ENCODE measurements around the gene PTGR3.
A peak's percentile ranks its signal among the peaks of the same experiment; 100 is the strongest.

Gene PTGR3

GRCh38 chr18:75209129-75209950 lies at the start of gene PTGR3:
Gene PTGR3 (minus strand): TSS chr18:75209139. CDS start chr18:75209058, 81 bp downstream.
- DNase-seq (ENCODE audit: low read depth in 3 of 3) = peak; percentile 60 to 80 (median 65)

- DNase-seq (ENCODE audit: low read depth in 3 of 3) = no peak
These were observed 48.7 kb upstream of the PTGR3 start for GRCh38 chr18:75257605-75258004.

- DNase-seq (ENCODE audit: low read depth in 3 of 3) = no peak
These were observed 47.4 kb upstream of the PTGR3 start for GRCh38 chr18:75256376-75256775.

GRCh38 chr18:75255094-75255493 lies 46.2 kb upstream of the PTGR3 start:
- no peak for DNase-seq (ENCODE audit: low read depth in 3 of 3)

- no peak for DNase-seq (ENCODE audit: low read depth in 3 of 3)
These were observed 44.8 kb upstream of the PTGR3 start for GRCh38 chr18:75253784-75254183.

GRCh38 chr18:75253043-75253442 lies 44.1 kb upstream of the PTGR3 start:
- no peak for DNase-seq (ENCODE audit: low read depth in 3 of 3)

GRCh38 chr18:75252136-75252535 lies 43.2 kb upstream of the PTGR3 start:
- DNase-seq (ENCODE audit: low read depth in 3 of 3) = no peak

- DNase-seq (ENCODE audit: low read depth in 3 of 3) = no peak
These were observed 42.5 kb upstream of the PTGR3 start for GRCh38 chr18:75251466-75251865.

- DNase-seq (ENCODE audit: low read depth in 3 of 3) = no peak
These were observed 41.5 kb upstream of the PTGR3 start for GRCh38 chr18:75250471-75250821.

- DNase-seq (ENCODE audit: low read depth in 3 of 3) = no peak
These were observed 40.9 kb upstream of the PTGR3 start for GRCh38 chr18:75249672-75250470.

GRCh38 chr18:75249175-75249518 lies 40.2 kb upstream of the PTGR3 start:
- DNase-seq (ENCODE audit: low read depth in 3 of 3) = no peak

GRCh38 chr18:75248426-75249174 lies 39.7 kb upstream of the PTGR3 start:
- DNase-seq (ENCODE audit: low read depth in 3 of 3) = no peak

- no peak for DNase-seq (ENCODE audit: low read depth in 3 of 3)
These were observed 38.9 kb upstream of the PTGR3 start for GRCh38 chr18:75247611-75248421.

- no peak for DNase-seq (ENCODE audit: low read depth in 3 of 3)
These were observed 38.0 kb upstream of the PTGR3 start for GRCh38 chr18:75246721-75247610.

- no peak for DNase-seq (ENCODE audit: low read depth in 3 of 3)
These were observed 35.7 kb upstream of the PTGR3 start for GRCh38 chr18:75244351-75245313.

GRCh38 chr18:75241705-75242104 lies 32.8 kb upstream of the PTGR3 start:
- no peak for DNase-seq (ENCODE audit: low read depth in 3 of 3)

- no peak for DNase-seq (ENCODE audit: low read depth in 3 of 3)
These were observed 31.5 kb upstream of the PTGR3 start for GRCh38 chr18:75240433-75240832.

- no peak for DNase-seq (ENCODE audit: low read depth in 3 of 3)
These were observed 29.8 kb upstream of the PTGR3 start for GRCh38 chr18:75238786-75239185.

- no peak for DNase-seq (ENCODE audit: low read depth in 3 of 3)
These were observed 29.2 kb upstream of the PTGR3 start for GRCh38 chr18:75238100-75238499.

Data from stimulated activated CD4-positive, alpha-beta T cell treated with anti-CD3 and anti-CD28 coated beads, TNF-alpha, amount 100 ng/mL, for 24 hours (primary cell).